ENCODE data around the gene C10orf105.
A peak's percentile ranks its signal among the peaks of the same experiment; 100 is the strongest.

The C10orf105 gene

GRCh38 chr10:71679425-71679824 is 40.2 kb downstream of the C10orf105 start:
- Mint-ChIP-seq H3K36me3 (no peaks in the 10 kb centered on the region), H3K27me3 (no peaks in the 10 kb centered on the region), H3K9me3 (ENCODE audit: low read depth) (no peaks in the 10 kb centered on the region), H3K4me1 (ENCODE audit: low read depth) (no peaks in the 10 kb centered on the region), H3K27ac (no peak overlapping the region), H3K4me3 (no peak overlapping the region)

DNA sequence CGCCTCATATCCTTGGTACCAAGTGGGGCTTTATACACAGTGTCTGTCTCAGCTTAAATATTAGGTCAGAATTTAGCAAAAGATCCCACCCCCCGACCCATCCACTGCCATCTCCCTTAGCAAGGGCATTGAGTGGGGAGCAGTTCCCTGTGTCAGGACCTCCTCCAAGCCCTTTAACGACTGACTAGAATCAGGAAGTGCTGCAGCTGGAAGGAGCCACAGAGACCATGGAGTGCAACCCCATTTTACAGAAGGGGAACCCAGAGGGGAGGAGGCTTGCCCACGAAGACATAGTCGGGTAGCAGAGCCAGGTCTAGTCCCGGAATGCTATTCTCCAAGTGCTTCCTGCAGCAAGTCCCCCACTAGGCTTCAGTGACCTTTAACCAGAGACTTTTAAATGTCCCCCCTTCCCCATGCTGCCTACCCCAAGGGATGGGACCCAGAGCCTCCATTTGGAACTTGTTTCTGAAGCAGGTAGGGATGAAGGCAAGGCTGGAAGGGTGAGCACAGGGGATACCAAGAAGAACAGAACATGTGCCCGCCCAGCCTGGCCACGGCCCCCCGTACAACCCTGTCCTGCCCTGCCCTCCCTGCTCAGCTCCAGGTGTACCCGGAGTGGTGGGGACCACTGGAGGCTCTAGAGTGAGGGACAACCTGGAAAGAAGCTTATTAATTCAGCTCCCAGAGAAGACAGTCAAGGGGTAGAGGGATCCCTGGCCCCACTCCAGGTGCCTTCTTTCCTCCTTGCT is 41.3 kb downstream of the C10orf105 start:
- Mint-ChIP-seq H3K4me1 (ENCODE audit: low read depth) (no peaks in the 10 kb centered on the region), H3K9me3 (ENCODE audit: low read depth) (no peaks in the 10 kb centered on the region), H3K27me3 (no peaks in the 10 kb centered on the region), H3K36me3 (no peaks in the 10 kb centered on the region), H3K27ac (no peak overlapping the region), H3K4me3 (no peak overlapping the region)

DNA sequence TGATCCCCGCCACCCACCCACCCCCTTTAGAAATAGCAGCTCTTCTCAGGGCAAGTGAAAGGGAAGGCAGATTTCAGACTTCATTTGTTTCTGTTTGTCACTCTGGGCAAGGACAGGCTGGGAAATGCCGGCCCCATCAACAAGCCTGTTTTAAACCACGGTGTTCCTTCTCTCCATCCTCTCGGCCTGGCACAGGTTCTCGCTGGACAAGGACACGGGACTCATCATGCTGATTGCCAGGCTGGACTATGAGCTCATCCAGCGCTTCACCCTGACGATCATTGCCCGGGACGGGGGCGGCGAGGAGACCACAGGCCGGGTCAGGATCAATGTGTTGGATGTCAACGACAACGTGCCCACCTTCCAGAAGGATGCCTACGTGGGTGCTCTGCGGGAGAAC is 42.3 kb downstream of the C10orf105 start:
- Mint-ChIP-seq H3K27ac (no peak overlapping the region), H3K4me3 (no peak overlapping the region), H3K9me3 (ENCODE audit: low read depth) (no peaks in the 10 kb centered on the region), H3K4me1 (ENCODE audit: low read depth) (no peaks in the 10 kb centered on the region), H3K36me3 (no peaks in the 10 kb centered on the region), H3K27me3 (no peaks in the 10 kb centered on the region)

- Mint-ChIP-seq H3K27me3 (no peaks in the 10 kb centered on the region), H3K4me3 (no peak overlapping the region)
Observed at GRCh38 chr10:71675295-71675970, 44.1 kb downstream of the C10orf105 start.

DNA sequence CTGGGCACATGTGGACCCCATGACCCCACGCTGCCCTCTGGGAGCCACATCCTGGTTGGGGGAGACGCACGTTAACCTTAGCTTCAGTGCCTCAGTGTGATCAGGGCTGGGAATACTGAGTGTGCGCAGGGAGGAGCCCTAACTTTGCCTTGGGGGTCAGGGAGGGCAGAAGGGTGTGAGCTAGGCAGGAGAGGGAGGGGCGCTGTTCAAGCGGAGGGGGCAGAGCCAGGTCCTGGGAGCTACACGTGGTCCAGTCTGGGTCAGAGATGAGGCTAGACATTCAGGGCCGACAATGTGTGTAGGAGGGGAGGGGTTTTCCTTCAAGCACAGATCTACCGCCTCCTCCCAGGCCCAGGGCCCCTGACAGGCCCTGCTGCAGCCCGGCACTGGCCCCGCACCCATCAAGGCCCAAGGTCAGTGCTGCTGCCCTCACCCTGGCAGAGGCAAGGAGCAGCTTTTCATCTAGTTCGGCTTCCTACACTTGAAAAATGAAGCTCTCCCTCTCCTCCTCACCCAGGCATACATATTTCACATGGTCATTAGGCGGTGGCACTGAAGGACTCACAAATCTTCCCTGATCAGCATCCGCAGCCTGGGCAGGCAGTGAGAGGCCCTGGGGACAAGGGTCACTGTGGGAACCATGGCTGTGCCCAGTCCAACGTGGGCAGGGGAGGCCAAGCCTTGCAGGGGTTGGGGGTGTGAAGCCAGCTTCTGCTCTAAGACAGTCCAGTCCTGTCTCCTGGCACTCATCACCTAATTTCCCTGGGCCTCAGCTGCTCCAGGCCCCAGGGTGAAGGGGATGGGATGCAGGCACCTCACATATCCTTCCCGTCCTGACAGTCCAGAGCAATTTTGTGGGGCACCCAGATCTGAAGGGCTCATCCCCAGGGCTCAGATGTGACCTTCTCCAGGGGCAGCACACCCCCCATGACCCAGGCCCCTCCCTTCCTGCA is 47.3 kb downstream of the C10orf105 start:
- Mint-ChIP-seq H3K36me3 (no peaks in the 10 kb centered on the region), H3K27ac (no peak overlapping the region), H3K4me1 (ENCODE audit: low read depth) (peaks cover 10% of the 10 kb centered on the region), H3K27me3 (no peaks in the 10 kb centered on the region), H3K9me3 (ENCODE audit: low read depth) (no peaks in the 10 kb centered on the region), H3K4me3 (no peak overlapping the region)

More at GRCh38 chr10:71675295-71675970, 44.1 kb downstream of the C10orf105 start:
- no peaks in the 10 kb centered on the region for H3K36me3 Mint-ChIP-seq
- H3K4me1 Mint-ChIP-seq (ENCODE audit: low read depth) = no peaks in the 10 kb centered on the region
- no peaks in the 10 kb centered on the region for H3K9me3 Mint-ChIP-seq (ENCODE audit: low read depth)
- H3K27ac Mint-ChIP-seq = no peak overlapping the region

DNA sequence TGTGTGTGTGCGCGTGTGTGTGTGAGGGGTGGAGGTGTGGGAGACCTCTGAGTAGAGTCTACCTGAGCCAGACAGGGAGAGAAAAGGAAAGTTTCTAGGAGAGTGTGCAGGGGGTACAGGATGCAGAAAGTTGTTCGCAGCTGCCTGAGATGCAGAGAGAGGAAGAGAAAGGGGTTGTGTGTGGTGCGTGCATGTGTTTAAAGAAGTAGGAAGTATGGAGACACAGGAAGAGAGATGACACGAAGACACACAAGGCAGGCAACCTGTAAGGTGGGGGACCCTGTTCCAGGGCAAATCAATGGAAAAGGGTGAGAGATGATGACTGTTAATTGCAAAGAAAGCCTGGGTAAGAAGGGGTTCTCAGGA is 52.2 kb downstream of the C10orf105 start:
- Mint-ChIP-seq H3K27me3 (no peaks in the 10 kb centered on the region), H3K4me1 (ENCODE audit: low read depth) (peaks cover 18% of the 10 kb centered on the region), H3K4me3 (peak overlapping the region; percentile 25), H3K36me3 (no peaks in the 10 kb centered on the region), H3K9me3 (ENCODE audit: low read depth) (no peaks in the 10 kb centered on the region), H3K27ac (peak overlapping the region; percentile 35)

- Mint-ChIP-seq H3K27me3 (no peaks in the 10 kb centered on the region), H3K4me3 (no peak overlapping the region), H3K36me3 (no peaks in the 10 kb centered on the region), H3K9me3 (ENCODE audit: low read depth) (no peaks in the 10 kb centered on the region), H3K27ac (peak overlapping the region; percentile 10), H3K4me1 (ENCODE audit: low read depth) (peaks cover 18% of the 10 kb centered on the region)
Observed at GRCh38 chr10:71666639-71667386, 52.8 kb downstream of the C10orf105 start.

- Mint-ChIP-seq H3K9me3 (ENCODE audit: low read depth) (no peaks in the 10 kb centered on the region), H3K27ac (no peak overlapping the region), H3K4me3 (no peak overlapping the region), H3K36me3 (no peaks in the 10 kb centered on the region), H3K4me1 (ENCODE audit: low read depth) (peaks cover 18% of the 10 kb centered on the region), H3K27me3 (no peaks in the 10 kb centered on the region)
Observed at GRCh38 chr10:71665456-71665855, 54.1 kb downstream of the C10orf105 start.

GRCh38 chr10:71664585-71664984 is 55.0 kb downstream of the C10orf105 start:
- no peak overlapping the region for H3K4me3 Mint-ChIP-seq
- no peaks in the 10 kb centered on the region for H3K36me3 Mint-ChIP-seq
- H3K9me3 Mint-ChIP-seq (ENCODE audit: low read depth) = no peaks in the 10 kb centered on the region
- H3K27ac Mint-ChIP-seq = no peak overlapping the region
- H3K27me3 Mint-ChIP-seq = no peaks in the 10 kb centered on the region
- peaks cover 18% of the 10 kb centered on the region for H3K4me1 Mint-ChIP-seq (ENCODE audit: low read depth)

- Mint-ChIP-seq H3K27me3 (no peaks in the 10 kb centered on the region), H3K36me3 (no peaks in the 10 kb centered on the region), H3K9me3 (ENCODE audit: low read depth) (no peaks in the 10 kb centered on the region), H3K4me3 (no peak overlapping the region), H3K27ac (no peak overlapping the region), H3K4me1 (ENCODE audit: low read depth) (peaks cover 16% of the 10 kb centered on the region)
Observed at GRCh38 chr10:71663311-71663710, 56.3 kb downstream of the C10orf105 start.

DNA sequence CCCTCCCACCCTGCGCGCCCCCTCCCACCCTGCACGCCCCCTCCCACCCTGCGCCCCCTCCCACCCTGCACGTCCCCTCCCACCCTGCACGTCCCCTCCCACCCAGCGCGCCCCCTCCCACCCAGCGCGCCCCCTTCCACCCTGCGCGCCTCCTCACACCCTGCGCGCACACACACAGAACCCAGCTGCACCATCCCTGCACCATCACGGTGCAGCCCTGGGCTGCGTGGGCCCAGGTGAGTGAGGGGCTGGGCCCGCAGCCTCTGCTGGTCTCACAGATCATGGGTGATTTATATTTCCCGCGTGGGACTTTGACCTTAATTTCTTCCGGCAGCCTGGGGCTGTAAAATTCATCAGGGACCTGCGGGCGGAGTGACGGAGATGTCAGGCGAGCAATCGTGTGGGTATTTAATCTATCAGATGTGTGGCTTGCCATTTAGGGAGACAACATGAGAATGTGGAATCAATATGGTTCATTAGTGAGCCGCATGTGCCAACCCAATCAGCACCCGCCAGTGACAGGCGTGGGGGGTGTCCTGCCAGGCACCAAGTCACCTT is 57.7 kb downstream of the C10orf105 start:
- Mint-ChIP-seq H3K27ac (no peak overlapping the region), H3K27me3 (no peaks in the 10 kb centered on the region), H3K4me1 (ENCODE audit: low read depth) (peaks cover 4% of the 10 kb centered on the region), H3K4me3 (no peak overlapping the region), H3K36me3 (no peaks in the 10 kb centered on the region), H3K9me3 (ENCODE audit: low read depth) (no peaks in the 10 kb centered on the region)

Measured in activated naive CD8-positive, alpha-beta T cell (primary cell).